Measurements from ENCODE around the gene MRPL34.

Gene MRPL34

GRCh38 chr19:17329366-17330261, 23.9 kb downstream of the MRPL34 start:
- no peak for DNase-seq

DNA sequence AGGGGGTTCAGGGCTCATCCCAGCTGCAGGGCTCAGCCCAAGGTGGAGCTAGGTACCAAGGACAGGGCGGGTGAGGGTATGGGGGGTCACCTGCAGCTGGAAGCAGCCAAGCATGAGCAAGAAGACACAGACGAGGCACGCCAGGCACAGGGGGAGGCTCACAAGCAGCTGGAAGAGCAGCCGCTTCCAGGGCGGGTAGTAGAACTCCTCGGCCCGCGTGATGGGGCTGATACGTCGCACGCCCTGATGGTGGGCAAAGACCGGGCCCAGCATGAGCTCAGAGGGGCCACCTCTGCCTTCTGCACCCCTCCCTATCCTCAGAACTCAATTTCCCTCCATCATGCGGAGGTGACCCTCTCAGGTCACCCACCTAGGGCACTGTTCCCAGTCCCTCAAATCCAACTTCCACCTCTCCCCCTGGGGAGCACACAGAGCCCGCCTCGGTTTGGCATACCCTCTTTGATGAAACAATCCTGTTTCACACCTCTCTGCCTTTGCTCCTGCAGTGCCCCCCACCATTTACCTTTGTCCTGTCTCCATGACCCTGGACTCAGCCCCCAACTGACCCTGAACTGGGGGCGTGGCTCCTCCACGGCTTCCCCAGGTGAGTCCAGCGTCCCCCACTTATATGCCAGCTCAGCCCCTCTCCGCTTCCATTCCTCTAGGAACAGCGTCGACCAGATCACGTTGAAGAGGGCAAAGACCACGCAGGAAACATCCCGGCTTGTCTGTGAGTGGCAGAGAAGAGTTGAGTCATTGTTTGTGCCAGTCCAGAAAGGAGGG, 24.8 kb downstream of the MRPL34 start:
- DNase-seq: no peak

- DNase-seq: no peak
Observed at GRCh38 chr19:17331045-17331558, 25.4 kb downstream of the MRPL34 start.

- DNase-seq: no peak
Observed at GRCh38 chr19:17332360-17332676, 26.6 kb downstream of the MRPL34 start.

- peak; percentile 41 for DNase-seq
Observed at GRCh38 chr19:17332677-17333581, 27.3 kb downstream of the MRPL34 start.

GRCh38 chr19:17333611-17334413, 28.1 kb downstream of the MRPL34 start:
- DNase-seq: peak; percentile 75

- DNase-seq: peak; percentile 96
Observed at GRCh38 chr19:17334414-17335409, 29.0 kb downstream of the MRPL34 start, which contains the start of gene ANO8. TSS of gene ANO8 (minus strand) at chr19:17334855. CDS start at chr19:17334670, 185 bp downstream.

DNA sequence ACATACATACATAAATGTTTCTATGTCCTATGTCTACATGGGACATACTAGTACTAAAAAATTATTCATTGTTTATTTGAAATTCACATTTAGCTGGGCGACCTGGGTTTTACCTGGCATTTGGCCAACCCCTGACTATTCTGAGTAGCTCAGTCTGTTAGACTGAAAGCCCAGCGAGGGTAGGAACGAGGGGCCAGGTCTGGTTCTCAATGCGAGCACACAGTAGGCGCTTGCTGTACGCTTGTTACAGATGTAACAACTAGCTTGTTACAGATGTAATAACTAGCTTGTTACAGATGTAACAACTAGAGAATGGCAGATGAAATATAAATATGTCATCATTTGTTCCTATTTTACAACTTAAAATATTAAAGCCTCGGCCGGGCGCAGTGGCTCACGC, 29.9 kb downstream of the MRPL34 start:
- no peak for DNase-seq

DNA sequence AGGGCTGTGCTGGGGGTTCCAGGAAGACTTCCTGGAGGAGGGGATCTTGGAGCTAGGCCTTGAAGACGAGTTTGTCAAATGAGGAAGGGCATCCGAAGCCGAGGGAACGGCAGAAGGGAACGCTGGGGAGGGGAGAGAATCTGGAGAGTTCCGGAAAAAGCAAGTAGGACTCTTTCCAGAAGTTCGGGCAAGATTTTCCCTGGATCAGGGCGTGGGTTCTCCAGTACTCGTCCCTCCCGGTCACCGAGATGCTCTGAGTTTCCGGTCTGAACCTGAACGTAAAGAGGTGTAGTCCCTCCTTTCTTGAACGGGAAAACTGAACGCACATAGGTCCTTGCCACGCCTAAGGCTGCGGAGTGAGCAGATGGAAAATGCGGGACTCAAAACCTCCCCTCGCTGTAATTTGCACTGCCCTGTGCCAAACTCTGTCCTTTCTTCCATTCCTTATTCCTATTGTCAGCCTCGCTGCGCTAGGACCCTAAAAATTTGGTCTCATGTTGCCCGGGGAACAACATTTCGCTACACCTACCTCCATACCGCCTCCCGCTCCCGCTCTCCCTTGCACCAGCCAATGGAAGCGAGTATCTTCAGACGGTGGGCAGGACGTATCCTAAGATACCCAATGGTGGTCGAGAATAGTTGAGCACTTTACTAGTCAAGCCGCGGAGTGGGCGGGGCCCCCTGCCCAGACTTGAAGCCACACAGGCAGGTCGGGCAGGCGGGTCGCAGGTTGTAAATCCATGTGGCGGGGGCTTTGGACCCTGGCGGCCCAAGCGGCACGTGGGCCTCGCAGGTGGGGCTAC, 31.4 kb downstream of the MRPL34 start, which contains the start of gene GTPBP3:
TSS of gene GTPBP3 (plus strand) at position 682 of the 803 bp plus-strand sequence. CDS start at position 741, 59 bp downstream.
- DNase-seq: peak; percentile 98

DNA sequence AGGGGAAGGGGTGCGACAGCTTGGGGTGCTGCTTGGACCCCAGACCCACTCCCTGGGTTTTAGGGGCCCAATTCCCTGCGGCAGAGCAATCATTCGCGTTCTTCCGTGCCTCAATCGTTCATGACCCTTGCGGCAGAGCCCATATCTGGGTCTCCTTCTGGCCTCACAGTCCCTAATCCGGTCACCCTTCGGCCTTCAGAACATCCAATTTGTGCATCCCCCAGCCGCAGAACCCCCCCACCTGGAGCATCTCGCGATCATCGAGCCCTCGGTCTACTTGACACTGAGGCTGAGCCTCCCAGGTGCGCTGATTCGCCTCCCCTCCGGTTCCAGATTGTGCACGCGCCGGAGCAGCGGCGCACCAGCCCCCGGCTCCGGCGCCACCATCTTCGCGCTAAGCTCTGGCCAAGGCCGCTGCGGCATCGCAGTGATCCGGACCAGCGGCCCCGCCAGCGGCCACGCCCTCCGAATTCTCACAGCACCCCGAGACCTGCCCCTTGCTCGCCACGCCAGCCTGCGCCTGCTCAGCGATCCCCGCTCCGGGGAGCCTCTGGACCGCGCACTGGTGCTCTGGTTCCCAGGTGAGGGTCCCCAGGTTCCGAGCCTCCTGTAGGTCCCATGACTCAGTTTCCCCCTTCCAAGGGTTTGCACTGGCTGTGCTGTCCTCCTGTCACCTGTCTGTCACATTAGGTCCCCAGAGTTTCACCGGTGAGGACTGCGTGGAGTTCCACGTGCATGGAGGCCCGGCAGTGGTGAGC, 32.2 kb downstream of the MRPL34 start:
- DNase-seq: no peak

DNA sequence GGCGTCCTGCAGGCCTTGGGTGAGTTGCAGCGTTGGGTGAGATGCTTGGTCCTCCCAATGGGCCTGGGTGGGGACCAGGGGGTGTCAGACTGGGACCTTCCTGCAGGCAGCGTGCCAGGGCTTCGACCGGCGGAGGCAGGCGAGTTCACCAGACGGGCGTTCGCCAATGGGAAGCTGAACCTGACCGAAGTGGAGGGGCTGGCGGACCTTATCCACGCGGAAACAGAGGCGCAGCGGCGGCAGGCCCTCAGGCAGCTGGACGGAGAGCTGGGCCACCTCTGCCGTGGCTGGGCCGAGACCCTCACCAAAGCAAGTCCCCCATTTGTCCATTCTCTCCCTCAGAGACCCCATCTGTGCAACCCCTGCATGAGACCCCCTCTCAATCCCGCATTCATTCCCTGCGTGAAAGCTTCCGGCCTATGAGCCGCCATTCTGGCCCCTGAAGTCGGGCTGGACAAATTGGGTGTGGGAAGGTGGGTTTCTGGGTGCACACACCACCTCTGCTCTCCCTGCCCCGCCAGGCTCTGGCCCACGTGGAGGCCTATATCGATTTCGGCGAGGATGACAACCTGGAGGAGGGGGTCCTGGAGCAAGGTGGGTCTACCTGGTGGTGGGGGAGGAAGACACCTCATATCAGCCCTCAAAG, 32.9 kb downstream of the MRPL34 start:
- no peak for DNase-seq

DNA sequence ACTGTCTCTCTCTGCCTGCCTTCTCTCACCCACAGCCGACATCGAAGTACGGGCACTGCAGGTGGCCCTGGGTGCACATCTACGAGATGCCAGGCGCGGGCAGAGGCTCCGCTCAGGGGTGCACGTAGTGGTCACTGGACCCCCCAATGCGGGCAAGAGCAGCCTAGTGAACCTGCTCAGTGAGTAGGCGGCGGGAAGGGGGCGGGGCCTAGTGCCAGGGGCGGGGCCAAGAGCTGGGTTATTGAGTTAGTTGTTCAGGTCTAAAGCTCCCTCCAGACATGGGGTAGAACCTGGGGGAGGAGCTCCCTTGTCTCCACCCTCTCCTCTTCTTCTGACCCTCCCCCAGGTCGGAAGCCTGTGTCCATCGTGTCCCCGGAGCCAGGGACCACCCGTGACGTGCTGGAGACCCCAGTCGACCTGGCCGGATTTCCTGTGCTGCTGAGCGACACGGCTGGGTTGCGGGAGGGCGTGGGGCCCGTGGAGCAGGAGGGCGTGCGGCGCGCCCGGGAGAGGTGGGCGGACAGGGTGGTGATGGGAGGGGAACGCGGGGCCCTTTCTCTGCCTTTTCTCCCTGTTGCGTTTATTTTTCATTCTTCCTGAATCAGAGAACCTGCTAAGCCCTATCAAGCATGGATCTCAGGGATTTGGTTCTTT, 33.5 kb downstream of the MRPL34 start:
- DNase-seq: no peak

- DNase-seq: peak; percentile 23
Observed at GRCh38 chr19:17340302-17340870, 34.7 kb downstream of the MRPL34 start.

- no peak for DNase-seq
Observed at GRCh38 chr19:17340871-17341357, 35.2 kb downstream of the MRPL34 start.

GRCh38 chr19:17341386-17341785, 35.7 kb downstream of the MRPL34 start:
- no peak for DNase-seq

DNA sequence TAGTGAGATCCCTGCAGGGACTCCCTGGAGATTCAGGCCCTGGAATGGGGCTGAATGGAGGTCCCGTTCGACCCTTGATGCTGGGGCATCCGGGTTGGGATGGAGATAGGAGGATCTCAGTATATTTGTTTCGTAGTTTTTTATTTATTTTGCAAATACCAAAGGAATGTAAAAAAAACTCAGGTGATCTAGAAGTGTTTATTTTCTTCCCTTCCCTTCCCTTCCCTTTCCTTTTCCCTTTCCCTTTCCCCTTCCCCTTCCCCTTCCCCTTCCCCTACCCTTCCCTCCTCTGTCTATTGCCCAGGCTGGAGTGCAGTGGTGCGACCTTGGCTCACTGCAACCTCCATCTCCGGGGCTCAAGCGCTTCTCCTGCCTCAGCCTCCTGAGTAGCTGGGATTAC, 36.2 kb downstream of the MRPL34 start:
- no peak for DNase-seq

DNA sequence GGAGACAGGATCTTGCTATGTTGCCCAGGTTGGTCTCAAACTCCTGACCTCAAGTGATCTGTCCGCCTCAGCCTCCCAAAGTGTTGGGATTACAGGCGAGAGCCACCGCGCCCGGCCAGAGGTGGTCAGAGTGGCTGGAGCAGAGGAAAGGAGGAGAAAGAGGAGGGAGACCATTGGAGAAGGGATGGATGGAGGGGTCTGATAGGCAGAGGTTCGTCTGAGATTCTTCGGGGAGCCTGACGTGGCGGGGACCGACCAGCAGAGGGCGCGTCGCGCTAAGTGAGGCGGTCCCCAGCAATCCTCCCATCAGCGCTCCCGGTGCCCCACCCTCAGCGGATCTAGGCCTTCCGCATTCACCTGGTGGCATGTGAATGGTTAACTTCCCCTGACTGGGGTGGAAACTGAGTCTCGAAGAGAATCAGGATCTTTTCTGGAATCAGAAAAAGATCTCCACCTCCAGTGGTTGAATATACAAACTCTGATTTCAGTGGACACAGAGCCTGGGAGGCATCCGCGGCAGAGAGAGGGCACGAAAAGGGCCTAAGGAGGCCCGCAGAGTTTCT, 40.5 kb downstream of the MRPL34 start:
- DNase-seq: peak; percentile 83
